Parathyroid adenoma (tissue), 2 donors: ENCODE data around the gene ZNF845.
"Not testable (repeated sequence)": the region's sequence is repeated elsewhere in the genome, so short reads cannot be mapped to it uniquely, and the experiment has no call there.

Experiments used
- H2AFZ ChIP-seq: fragments of 300-600 bp; sonication (generic); one replicate; pipeline ENCODE4 v1.7.0; 2017; ENCODE audit warnings: antibody characterized with exemption, mild to moderate bottlenecking
- H3K27ac ChIP-seq: fragments of 300-600 bp; sonication (generic); one replicate; pipeline ENCODE4 v1.7.0; 2017
- H3K27me3 ChIP-seq: fragments of 300-600 bp; sonication (generic); one replicate; pipeline ENCODE4 v1.7.0; 2017; ENCODE audit warnings: low read length; ENCODE audit not compliant: control insufficient read depth, insufficient read depth
- H3K36me3 ChIP-seq: fragments of 300-600 bp; sonication (generic); one replicate; pipeline ENCODE4 v1.7.0; 2017; ENCODE audit warnings: low read length; ENCODE audit not compliant: control insufficient read depth, insufficient read depth
- H3K4me1 ChIP-seq: fragments of 300-600 bp; sonication (generic); one replicate; pipeline ENCODE4 v1.7.0; 2017; ENCODE audit warnings: control low read depth
- H3K4me2 ChIP-seq: fragments of 300-600 bp; sonication (generic); one replicate; pipeline ENCODE4 v1.7.0; 2017; ENCODE audit warnings: low read length
- H3K4me3 ChIP-seq: fragments of 300-600 bp; sonication (generic); one replicate; pipeline ENCODE4 v1.7.0; 2017; ENCODE audit warnings: low read depth, low read length
- H3K79me2 ChIP-seq: fragments of 300-600 bp; sonication (generic); one replicate; pipeline ENCODE4 v1.7.0; 2017; ENCODE audit warnings: control low read depth
- H3K9ac ChIP-seq: fragments of 300-600 bp; sonication (generic); one replicate; pipeline ENCODE4 v1.7.0; 2017; ENCODE audit warnings: mild to moderate bottlenecking
- H3K9me3 ChIP-seq: fragments of 300-600 bp; sonication (generic); one replicate; pipeline ENCODE4 v1.7.0; 2017; ENCODE audit warnings: low read length; ENCODE audit not compliant: control insufficient read depth
- CTCF ChIP-seq: fragments of 300-600 bp; sonication (generic); IDR thresholded peaks from one replicate; pipeline ENCODE4 v1.7.0; 2017; ENCODE audit warnings: antibody characterized with exemption, mild to moderate bottlenecking
- donor health status: primary hyperparathyroidism.

Gene ZNF845

GRCh38 chr19:53389978-53390377 is 56.4 kb downstream of the ZNF845 start:
- H3K9me3 ChIP-seq: no peaks in the 10 kb centered on the region
- H3K4me1 ChIP-seq: peaks cover 4% of the 10 kb centered on the region
- H3K27me3 ChIP-seq: no peaks in the 10 kb centered on the region
- H3K4me2 ChIP-seq: no peak overlapping the region
- TF ChIP-seq CTCF: no peak
- H2AFZ ChIP-seq: no peak overlapping the region
- H3K27ac ChIP-seq: no peak overlapping the region
- H3K4me3 ChIP-seq: no peak overlapping the region
- H3K36me3 ChIP-seq: no peaks in the 10 kb centered on the region
- H3K79me2 ChIP-seq: peaks cover 2% of the 10 kb centered on the region
- no peak overlapping the region for H3K9ac ChIP-seq

- Histone ChIP-seq H3K27ac (peak overlapping the region; percentile 92), H3K4me2 (peak overlapping the region; percentile 65), H3K9ac (no peak overlapping the region), H3K79me2 (peaks cover 2% of the 10 kb centered on the region), H3K4me1 (peaks cover 12% of the 10 kb centered on the region), H3K27me3 (no peaks in the 10 kb centered on the region), H3K4me3 (peak overlapping the region; percentile 97), H3K9me3 (no peaks in the 10 kb centered on the region), H3K36me3 (no peaks in the 10 kb centered on the region), H2AFZ (peak overlapping the region; percentile 86)
- TF ChIP-seq CTCF: no peak
Observed at GRCh38 chr19:53394522-53394973, 61.0 kb downstream of the ZNF845 start.

- peak; percentile 61 for TF ChIP-seq CTCF
- H3K79me2 ChIP-seq: peaks cover 2% of the 10 kb centered on the region
- H3K27ac ChIP-seq: peak within 1 kb of the TSS; percentile 92
- peak within 1 kb of the TSS; percentile 97 for H3K4me3 ChIP-seq
- H3K36me3 ChIP-seq: no peaks in the 10 kb centered on the region
- no peaks in the 10 kb centered on the region for H3K27me3 ChIP-seq
- H3K4me2 ChIP-seq: peak within 1 kb of the TSS; percentile 74
- no peaks in the 10 kb centered on the region for H3K9me3 ChIP-seq
- H2AFZ ChIP-seq: peak within 1 kb of the TSS; percentile 86
- peak within 1 kb of the TSS; percentile 40 for H3K9ac ChIP-seq
- H3K4me1 ChIP-seq: peaks cover 12% of the 10 kb centered on the region
Observed at GRCh38 chr19:53394974-53395839, 61.7 kb downstream of the ZNF845 start, which contains the start of gene ZNF765. ZNF765 (plus strand) TSS chr19:53395149; CDS start chr19:53398016, 2,867 bp downstream.

GRCh38 chr19:53395840-53396524 is 62.4 kb downstream of the ZNF845 start:
- Histone ChIP-seq H2AFZ (peak overlapping the region; percentile 86), H3K4me1 (peaks cover 12% of the 10 kb centered on the region), H3K27ac (peak overlapping the region; percentile 92), H3K4me2 (peak overlapping the region; percentile 74), H3K4me3 (peak overlapping the region; percentile 97)
- H3K9me3 ChIP-seq, H3K79me2 ChIP-seq, H3K27me3 ChIP-seq, H3K9ac ChIP-seq, H3K36me3 ChIP-seq: not testable (repeated sequence)

- Histone ChIP-seq H3K27me3 (no peaks in the 10 kb centered on the region), H3K9me3 (no peaks in the 10 kb centered on the region), H3K4me2 (peak overlapping the region; percentile 74), H3K36me3 (no peaks in the 10 kb centered on the region), H3K9ac (no peak overlapping the region), H2AFZ (no peak overlapping the region), H3K4me1 (peaks cover 12% of the 10 kb centered on the region), H3K27ac (peak overlapping the region; percentile 92), H3K79me2 (peaks cover 4% of the 10 kb centered on the region), H3K4me3 (peak overlapping the region; percentile 97)
- TF ChIP-seq CTCF: no peak
Observed at GRCh38 chr19:53396525-53396868, 62.9 kb downstream of the ZNF845 start.

GRCh38 chr19:53397918-53398317 is 64.4 kb downstream of the ZNF845 start:
- H3K4me3 ChIP-seq, H3K79me2 ChIP-seq, H3K9me3 ChIP-seq, H2AFZ ChIP-seq, H3K9ac ChIP-seq, H3K27me3 ChIP-seq, H3K36me3 ChIP-seq: not testable (repeated sequence)
- peak overlapping the region; percentile 92 for H3K27ac ChIP-seq
- H3K4me1 ChIP-seq: peaks cover 12% of the 10 kb centered on the region
- H3K4me2 ChIP-seq: peak overlapping the region; percentile 74
